ENCODE data around the gene SMARCD1.

DNA sequence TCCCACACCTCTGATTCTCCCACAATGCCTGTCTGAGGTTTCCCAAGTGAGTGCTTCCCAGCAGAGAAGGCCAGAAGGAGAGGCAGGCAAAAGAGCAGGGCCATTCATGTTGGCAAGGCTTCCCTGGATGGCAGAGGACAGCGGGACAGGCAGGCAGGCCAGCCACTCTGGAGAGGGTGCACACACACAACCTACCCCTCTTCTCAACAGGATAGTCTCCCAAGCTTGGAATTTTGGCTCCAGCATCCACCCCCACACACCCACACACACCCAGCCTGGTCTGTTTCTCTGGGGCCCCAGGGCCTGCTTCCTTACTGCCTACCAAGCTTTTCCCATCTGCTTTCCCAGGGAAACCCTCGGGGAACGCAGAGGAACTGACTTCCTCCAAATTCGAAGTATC lies 44.5 kb upstream of the SMARCD1 start:
- TF ChIP-seq, protein P1, sequence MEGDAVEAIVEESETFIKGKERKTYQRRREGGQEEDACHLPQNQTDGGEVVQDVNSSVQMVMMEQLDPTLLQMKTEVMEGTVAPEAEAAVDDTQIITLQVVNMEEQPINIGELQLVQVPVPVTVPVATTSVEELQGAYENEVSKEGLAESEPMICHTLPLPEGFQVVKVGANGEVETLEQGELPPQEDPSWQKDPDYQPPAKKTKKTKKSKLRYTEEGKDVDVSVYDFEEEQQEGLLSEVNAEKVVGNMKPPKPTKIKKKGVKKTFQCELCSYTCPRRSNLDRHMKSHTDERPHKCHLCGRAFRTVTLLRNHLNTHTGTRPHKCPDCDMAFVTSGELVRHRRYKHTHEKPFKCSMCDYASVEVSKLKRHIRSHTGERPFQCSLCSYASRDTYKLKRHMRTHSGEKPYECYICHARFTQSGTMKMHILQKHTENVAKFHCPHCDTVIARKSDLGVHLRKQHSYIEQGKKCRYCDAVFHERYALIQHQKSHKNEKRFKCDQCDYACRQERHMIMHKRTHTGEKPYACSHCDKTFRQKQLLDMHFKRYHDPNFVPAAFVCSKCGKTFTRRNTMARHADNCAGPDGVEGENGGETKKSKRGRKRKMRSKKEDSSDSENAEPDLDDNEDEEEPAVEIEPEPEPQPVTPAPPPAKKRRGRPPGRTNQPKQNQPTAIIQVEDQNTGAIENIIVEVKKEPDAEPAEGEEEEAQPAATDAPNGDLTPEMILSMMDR (IDR thresholded peaks at IDR 0.05): no peak
- no peak for TF ChIP-seq POLR2A (IDR thresholded peaks at IDR 0.05)
- no peak for TF ChIP-seq EP300 (IDR thresholded peaks at IDR 0.05)
